HepG2 (cell line): Measurements from ENCODE around the gene PRR14. TPM values are rescaled to one million over a fixed set of nuclear protein-coding genes. Genes with fewer than 3 reads are reported as not detected.

Experiments used
- FOSL1 ChIP-seq: sonication (generic); formaldehyde crosslinking; IDR thresholded peaks from 2 replicates; pipeline ENCODE4 v1.9.0; 2021; ENCODE audit warnings: missing genetic modification reagents, borderline replicate concordance
- FOXA3 ChIP-seq: IDR thresholded peaks from 2 replicates; pipeline ENCODE4 v1.6.1; 2016; ENCODE audit warnings: missing genetic modification reagents, missing compliant biosample characterization
- GATAD1 ChIP-seq: IDR thresholded peaks from 2 replicates; pipeline ENCODE4 v1.6.1; 2016; ENCODE audit warnings: missing genetic modification reagents, missing compliant biosample characterization
- GPBP1L1 ChIP-seq: sonication (generic); formaldehyde crosslinking; IDR thresholded peaks from 2 replicates; pipeline ENCODE4 v1.5.0; 2020; ENCODE audit warnings: mild to moderate bottlenecking, missing genetic modification reagents
- HOXA9 ChIP-seq: sonication (generic); formaldehyde crosslinking; IDR thresholded peaks from 2 replicates; pipeline ENCODE4 v1.8.1; 2022; ENCODE audit warnings: missing genetic modification reagents, mild to moderate bottlenecking, moderate library complexity, borderline replicate concordance
- NBN ChIP-seq: fragments of 450-650 bp; conservative IDR thresholded peaks from 2 replicates; pipeline ENCODE4 v1.6.1; 2017
- PITX1 ChIP-seq: sonication (generic); formaldehyde crosslinking; IDR thresholded peaks from 2 replicates; pipeline ENCODE4 v1.5.1; 2020; ENCODE audit warnings: mild to moderate bottlenecking, missing genetic modification reagents
- PTBP1 ChIP-seq: fragments of 200-400 bp; formaldehyde crosslinking; IDR thresholded peaks from 2 replicates; pipeline ENCODE4 v1.6.1; 2018; ENCODE audit warnings: low read length, low read depth; ENCODE audit not compliant: poor library complexity, severe bottlenecking
- REXO4 ChIP-seq: sonication (generic); formaldehyde crosslinking; IDR thresholded peaks from 2 replicates; pipeline ENCODE4 v1.8.0; 2022; ENCODE audit warnings: missing genetic modification reagents, mild to moderate bottlenecking, borderline replicate concordance
- SAFB2 ChIP-seq: sonication (generic); formaldehyde crosslinking; IDR thresholded peaks from 2 replicates; pipeline ENCODE4 v1.5.1; 2020; ENCODE audit warnings: missing genetic modification reagents, low read depth, mild to moderate bottlenecking, borderline replicate concordance
- SMAD9 ChIP-seq: sonication (generic); formaldehyde crosslinking; IDR thresholded peaks from 2 replicates; pipeline ENCODE4 v1.5.1; 2020; ENCODE audit warnings: mild to moderate bottlenecking, missing genetic modification reagents
- TRIM24 ChIP-seq: sonication (generic); formaldehyde crosslinking; IDR thresholded peaks from 2 replicates; pipeline ENCODE4 v1.8.0; 2022; ENCODE audit warnings: mild to moderate bottlenecking, missing genetic modification reagents
- ZBTB10 ChIP-seq: sonication (generic); formaldehyde crosslinking; IDR thresholded peaks from 2 replicates; pipeline ENCODE4 v1.4.0; 2020; ENCODE audit warnings: missing genetic modification reagents, borderline replicate concordance
- ZKSCAN8 ChIP-seq: IDR thresholded peaks from 2 replicates; pipeline ENCODE4 v1.6.1; 2016; ENCODE audit warnings: borderline replicate concordance, missing genetic modification reagents, missing compliant biosample characterization
- ZNF224 ChIP-seq: sonication (generic); formaldehyde crosslinking; IDR thresholded peaks from 2 replicates; pipeline ENCODE4 v1.5.0; 2020; ENCODE audit warnings: mild to moderate bottlenecking, missing genetic modification reagents
- ZNF280B ChIP-seq: sonication (generic); formaldehyde crosslinking; IDR thresholded peaks from 2 replicates; pipeline ENCODE4 v1.5.0; 2020; ENCODE audit warnings: missing genetic modification reagents, mild to moderate bottlenecking, borderline replicate concordance
- ZNF33B ChIP-seq: sonication (generic); formaldehyde crosslinking; IDR thresholded peaks from 2 replicates; pipeline ENCODE4 v1.5.1; 2020; ENCODE audit warnings: mild to moderate bottlenecking, missing genetic modification reagents
- ZNF569 ChIP-seq: sonication (generic); formaldehyde crosslinking; IDR thresholded peaks from 2 replicates; pipeline ENCODE4 v1.5.0; 2020; ENCODE audit warnings: mild to moderate bottlenecking, missing genetic modification reagents, moderate library complexity, borderline replicate concordance
- ZNF749 ChIP-seq: sonication (generic); formaldehyde crosslinking; IDR thresholded peaks from 2 replicates; pipeline ENCODE4 v1.8.0; 2022; ENCODE audit warnings: mild to moderate bottlenecking, missing genetic modification reagents, moderate library complexity, borderline replicate concordance
- ZNF800 ChIP-seq: sonication (generic); formaldehyde crosslinking; IDR thresholded peaks from 2 replicates; pipeline ENCODE4 v1.4.0; 2020; ENCODE audit warnings: missing genetic modification reagents
- polyA plus RNA-seq, 8 experiments: library from polyadenylated mRNA; depleted of rRNA in 3 of 8; stranded (reverse) in 7 of 8; unstranded in 1 of 8; fragments of >200 nt; fragmentation: Illumina TruSeq in 4 of 8; extraction: Trizol in 4 of 8; gene quantifications; 2 replicates each; pipeline versions ENCODE4 v1.2.1 to v1.2.3, GENCODE V29; 2011 to 2016; ENCODE audit warnings: low read depth in 4 of 8, missing spikeins in 1 of 8, mixed read lengths in 1 of 8; ENCODE audit not compliant: insufficient read depth in 1 of 8
- total RNA-seq, 5 experiments: library from RNA; depleted of rRNA; stranded (reverse); fragments of >200 nt; fragmentation: Illumina TruSeq; extraction: Trizol; gene quantifications; 2 replicates each; pipeline ENCODE4 v1.2.3, GENCODE V29; 2016; ENCODE audit warnings: low read depth in 1 of 5

PRR14 gene
- total and polyA plus RNA-seq, 2 of the 13 experiments (the other 11 are each of a cell fraction or from before 2014, with no cell fraction given): 8.4 to 11.0 TPM

GRCh38 chr16:30698816-30699614, 48.3 kb downstream of the PRR14 start, which contains the start of gene SRCAP (continued):
- peak; percentile 89 for TF ChIP-seq GATAD1 (CRISPR knock-in tag)
- TF ChIP-seq SMAD9 (CRISPR knock-in tag): 0 out of 2 replicates have a peak, but pooled peaks have one; percentile 53
- TF ChIP-seq ZNF749 (CRISPR knock-in tag): peak; percentile 42; the same call in 1 of the 2 replicates
- TF ChIP-seq FOSL1: no peak
- 0 out of 2 replicates have a peak, but pooled peaks have one; percentile 43 for TF ChIP-seq FOXA3
- peak; percentile 32 for TF ChIP-seq PTBP1
- TF ChIP-seq ZKSCAN8 (CRISPR knock-in tag): no peak
- no peak for TF ChIP-seq GPBP1L1 (CRISPR knock-in tag)
- no peak for TF ChIP-seq REXO4 (CRISPR knock-in tag)
- no peak for TF ChIP-seq HOXA9
- TF ChIP-seq ZNF224 (CRISPR knock-in tag): no peak
- 0 out of 2 replicates have a peak, but pooled peaks have one; percentile 30 for TF ChIP-seq TRIM24 (CRISPR knock-in tag)
- peak; percentile 18; the same call in 1 of the 2 replicates for TF ChIP-seq PITX1 (CRISPR knock-in tag)
- no peak for TF ChIP-seq ZBTB10
- no peak for TF ChIP-seq NBN
- 0 out of 2 replicates have a peak, but pooled peaks have one; percentile 68 for TF ChIP-seq ZNF800 (CRISPR knock-in tag)
- 0 out of 2 replicates have a peak, but pooled peaks have one; percentile 10 for TF ChIP-seq ZNF569
- TF ChIP-seq ZNF33B (CRISPR knock-in tag): no peak
- no peak for TF ChIP-seq ZNF280B
- TF ChIP-seq SAFB2: 0 out of 2 replicates have a peak, but pooled peaks have one; percentile 77
